ENCODE data around the gene KLK6.

GRCh38 chr19:51000981-51001380 lies 31.6 kb upstream of the KLK6 start:
- no peak for TF ChIP-seq POLR2A (IDR thresholded peaks at IDR 0.05; ENCODE audit: low read length)
- no peak for TF ChIP-seq GATA1 (IDR thresholded peaks at IDR 0.05; ENCODE audit: low read depth, low read length)
